Measurements from ENCODE around the gene ANP32B.
"Not testable (repeated sequence)": the region's sequence is repeated elsewhere in the genome, so short reads cannot be mapped to it uniquely, and the experiment has no call there.

Gene ANP32B

GRCh38 chr9:97963232-97963631 lies 19.9 kb upstream of the ANP32B start:
- DNase-seq (ENCODE audit: low read depth): no peak

GRCh38 chr9:97964901-97965300 lies 18.2 kb upstream of the ANP32B start:
- no peak for DNase-seq (ENCODE audit: low read depth)

GRCh38 chr9:97966493-97966892 lies 16.6 kb upstream of the ANP32B start:
- no peak for DNase-seq (ENCODE audit: low read depth)

- DNase-seq (ENCODE audit: low read depth): no peak
Observed at GRCh38 chr9:97969014-97969413, 14.1 kb upstream of the ANP32B start.

GRCh38 chr9:97970165-97970564 lies 13.0 kb upstream of the ANP32B start:
- no peak for DNase-seq (ENCODE audit: low read depth)

- DNase-seq (ENCODE audit: low read depth): no peak
Observed at GRCh38 chr9:97972753-97973152, 10.4 kb upstream of the ANP32B start.

GRCh38 chr9:97975376-97975775 lies 7.8 kb upstream of the ANP32B start:
- DNase-seq (ENCODE audit: low read depth): no peak

- DNase-seq (ENCODE audit: low read depth): not testable (repeated sequence)
Observed at GRCh38 chr9:97976633-97977032, 6.5 kb upstream of the ANP32B start.

- no peak for DNase-seq (ENCODE audit: low read depth)
Observed at GRCh38 chr9:97978371-97979130, 4.6 kb upstream of the ANP32B start.

- DNase-seq (ENCODE audit: low read depth): no peak
Observed at GRCh38 chr9:97979788-97980478, 3.2 kb upstream of the ANP32B start.

GRCh38 chr9:97980479-97980803 lies 2.7 kb upstream of the ANP32B start:
- DNase-seq (ENCODE audit: low read depth): no peak

GRCh38 chr9:97980918-97981845 lies 2.0 kb upstream of the ANP32B start:
- no peak for DNase-seq (ENCODE audit: low read depth)

- no peak for DNase-seq (ENCODE audit: low read depth)
Observed at GRCh38 chr9:97981846-97982682, 1.1 kb upstream of the ANP32B start.

- peak; percentile 48 for DNase-seq (ENCODE audit: low read depth)
Observed at GRCh38 chr9:97983589-97984187, 547 bp downstream of the ANP32B start.

GRCh38 chr9:97984188-97985057 lies 1.3 kb downstream of the ANP32B start:
- DNase-seq (ENCODE audit: low read depth): peak; percentile 72

- DNase-seq (ENCODE audit: low read depth): peak; percentile 30
Observed at GRCh38 chr9:97985058-97985861, 2.1 kb downstream of the ANP32B start.

- DNase-seq (ENCODE audit: low read depth): no peak
Observed at GRCh38 chr9:97987487-97987886, 4.3 kb downstream of the ANP32B start.

GRCh38 chr9:97990259-97990658 lies 7.1 kb downstream of the ANP32B start:
- DNase-seq (ENCODE audit: low read depth): no peak

GRCh38 chr9:97991818-97992217 lies 8.7 kb downstream of the ANP32B start:
- no peak for DNase-seq (ENCODE audit: low read depth)

Data from activated T-cell treated with anti-CD3 and anti-CD28 coated beads for 24 hours (primary cell).